HG03520 (cell line): Measurements from ENCODE around the gene FKBP5.
"Not testable (repeated sequence)": the region's sequence is repeated elsewhere in the genome, so short reads cannot be mapped to it uniquely, and the experiment has no call there.

Source experiments
- ATAC-seq: cut with Tn5 transposase; IDR thresholded peaks from one replicate; pipeline ENCODE4 v1.9.1; 2021; ENCODE audit warnings: mild to moderate bottlenecking, moderate library complexity; ENCODE audit not compliant: unreplicated experiment

FKBP5 gene

DNA sequence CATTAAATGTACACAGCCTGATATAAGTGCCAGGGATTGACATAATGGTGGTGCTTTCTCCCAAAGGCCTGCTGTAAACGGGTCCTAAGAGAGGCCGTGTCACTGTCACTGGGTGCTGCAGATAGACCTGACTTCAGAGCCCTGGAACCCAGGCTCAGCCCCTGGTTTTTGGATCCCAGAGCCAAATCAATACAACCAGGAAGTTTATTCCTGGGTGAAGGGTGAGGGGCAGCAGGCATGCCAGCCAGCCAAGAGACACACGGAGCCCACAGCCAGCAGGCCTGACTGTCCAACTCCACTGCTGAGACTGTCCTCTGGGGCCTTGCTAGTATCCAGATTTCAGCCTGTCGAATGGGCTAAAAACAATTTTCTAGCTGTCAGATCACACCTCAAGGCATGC is 35.3 kb upstream of the FKBP5 start:
- no peak for ATAC-seq

DNA sequence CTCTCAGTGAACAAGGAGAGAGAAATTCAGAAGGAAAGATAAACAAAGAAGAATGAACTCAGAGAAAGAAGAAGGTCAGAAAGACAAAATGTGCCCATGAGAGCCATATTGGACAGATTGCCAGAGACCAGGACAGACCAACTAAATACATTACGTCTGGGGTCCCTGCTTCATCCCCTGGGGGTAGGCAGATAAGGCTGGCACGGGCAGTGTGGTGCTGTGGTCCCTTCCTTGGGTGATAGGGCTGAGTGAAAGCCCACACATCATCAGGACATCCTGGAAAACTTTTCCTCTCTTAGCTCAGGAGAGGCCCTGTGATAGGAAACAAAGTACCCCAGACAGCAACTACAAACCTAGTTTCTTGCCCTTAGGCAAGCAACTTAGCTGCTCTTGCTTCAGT is 34.9 kb upstream of the FKBP5 start:
- no peak for ATAC-seq

DNA sequence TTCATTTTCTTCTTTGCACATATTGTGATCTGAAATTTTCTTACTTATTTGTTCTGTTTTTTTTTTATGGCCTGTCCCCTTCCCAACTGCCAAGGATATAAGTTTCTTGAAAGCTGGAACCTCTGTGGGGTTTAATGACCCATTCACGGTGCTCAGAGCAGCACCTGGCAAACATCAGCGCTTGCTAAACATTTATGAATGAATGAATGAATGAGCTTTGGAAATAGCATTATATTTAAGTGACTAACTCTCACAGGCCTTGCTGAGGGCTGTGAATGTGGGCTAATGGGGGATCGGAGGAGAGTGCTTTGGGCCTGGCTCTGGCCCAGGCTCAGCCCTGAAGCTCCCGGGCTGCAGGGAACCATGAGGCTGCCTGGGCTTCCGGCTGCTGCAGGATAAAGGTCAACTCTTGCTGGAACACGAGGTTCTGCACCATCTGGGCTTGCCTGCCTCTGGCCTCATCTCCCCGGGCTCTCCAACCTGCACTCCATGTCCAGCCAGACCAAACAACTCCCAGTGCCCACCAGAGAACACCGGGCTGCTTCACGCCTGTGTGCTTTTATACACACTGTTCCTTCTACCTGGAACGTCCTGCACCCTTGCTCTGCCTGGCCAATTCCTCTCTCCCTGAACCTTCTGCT is 33.5 kb upstream of the FKBP5 start:
- no peak for ATAC-seq

DNA sequence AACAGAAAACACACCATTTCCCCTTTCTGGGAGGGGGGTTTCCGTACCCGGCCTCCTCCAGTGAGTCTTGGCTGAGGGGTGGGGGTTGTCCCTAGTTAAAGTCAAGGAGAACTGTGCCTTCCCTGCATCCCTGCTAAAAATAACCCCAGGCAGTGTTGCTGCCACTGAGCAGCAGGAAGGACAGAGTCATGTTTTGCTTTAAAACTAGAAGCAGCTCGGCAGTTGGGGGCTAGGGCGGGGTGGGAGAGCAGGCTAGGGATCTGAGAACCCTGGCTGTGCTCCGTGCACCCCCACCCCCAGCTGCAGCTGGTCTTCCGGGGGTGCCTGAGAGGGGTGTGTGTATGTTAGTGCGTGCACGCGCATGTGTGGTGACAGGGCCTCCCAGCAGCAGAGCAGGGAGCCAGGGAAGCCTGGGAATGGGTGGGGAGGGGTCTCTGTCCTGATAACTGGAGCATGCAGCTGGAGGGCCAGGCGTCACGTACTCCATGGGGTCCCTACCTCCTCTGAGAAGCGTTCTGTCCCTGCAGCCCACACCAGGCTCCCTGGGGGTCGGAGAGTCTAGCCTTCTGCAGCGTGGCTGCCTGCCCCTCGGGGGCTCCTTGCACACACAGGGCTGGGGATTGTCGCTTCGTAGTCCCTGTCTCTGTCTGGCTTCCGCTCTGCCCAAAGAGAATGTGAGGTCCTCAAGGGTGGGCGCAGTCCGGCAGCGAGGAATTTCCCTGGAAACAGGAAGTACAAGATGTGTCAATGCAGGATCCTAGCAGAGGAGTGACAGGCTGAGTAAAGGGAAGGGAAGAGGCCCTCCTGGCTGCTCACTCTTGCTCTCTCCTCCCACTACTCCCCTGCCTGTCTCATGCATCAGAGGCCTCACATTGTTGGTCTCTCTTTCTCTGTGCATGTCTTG is 31.4 kb upstream of the FKBP5 start:
- no peak for ATAC-seq

DNA sequence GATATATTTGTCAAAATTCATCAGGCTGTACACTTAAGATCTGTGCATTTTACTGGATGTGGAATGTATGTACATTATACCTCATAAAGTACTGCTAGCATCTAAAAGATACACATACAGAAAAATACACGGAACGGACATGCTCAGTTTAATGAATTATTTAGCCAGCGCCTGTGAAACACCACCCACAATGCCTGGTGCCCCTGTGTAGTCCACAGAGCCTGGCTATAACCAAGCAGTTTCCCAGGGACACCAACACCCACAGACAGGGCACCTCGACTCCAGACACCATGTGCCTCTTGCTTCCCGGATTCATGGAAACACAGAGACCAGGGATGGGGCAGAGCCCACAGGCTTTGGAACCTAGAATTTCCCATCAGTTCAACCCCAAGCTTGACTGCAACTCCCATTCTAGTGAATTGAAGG is 30.7 kb upstream of the FKBP5 start:
- no peak for ATAC-seq

DNA sequence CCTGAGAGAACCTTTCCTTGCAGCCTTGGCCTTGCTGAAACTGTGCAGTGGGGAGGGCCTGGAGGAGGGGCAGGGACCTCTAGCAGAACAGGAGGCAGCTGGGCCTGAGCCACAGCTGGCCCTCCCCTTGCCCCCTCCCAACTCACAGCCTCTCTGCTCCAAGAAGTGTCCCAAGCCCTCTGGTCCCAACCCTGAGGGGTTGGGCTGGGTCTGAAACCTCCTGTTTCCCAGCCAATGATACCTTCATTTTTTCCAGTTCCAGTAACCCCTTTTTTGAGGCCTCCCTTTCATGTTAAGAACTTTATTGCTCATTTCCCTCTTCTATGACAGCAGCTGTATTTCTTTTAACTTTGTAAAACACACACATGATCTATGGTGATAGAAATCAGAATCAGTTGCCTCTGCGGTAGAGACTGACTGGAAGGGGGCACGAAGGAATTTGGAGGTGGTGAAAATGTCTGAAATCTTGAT is 30.2 kb upstream of the FKBP5 start:
- ATAC-seq = no peak

DNA sequence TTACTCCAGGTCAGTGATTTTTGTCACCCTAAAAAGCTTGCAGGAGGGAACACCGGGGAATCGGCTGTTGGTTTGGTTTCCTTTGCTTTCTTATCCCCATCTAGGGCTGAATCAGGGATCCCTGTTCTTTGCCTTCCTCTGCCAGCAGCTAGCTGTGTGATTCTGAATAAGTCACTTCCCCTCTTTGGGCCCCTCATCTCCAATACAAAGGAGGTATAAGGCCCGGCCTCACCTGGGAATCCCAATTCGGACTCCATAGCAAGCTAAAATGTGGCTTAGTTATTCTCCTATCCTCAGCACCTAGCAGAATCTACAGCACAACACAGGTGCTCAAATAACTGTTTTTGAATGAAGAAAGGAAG is 29.6 kb upstream of the FKBP5 start:
- ATAC-seq = no peak

DNA sequence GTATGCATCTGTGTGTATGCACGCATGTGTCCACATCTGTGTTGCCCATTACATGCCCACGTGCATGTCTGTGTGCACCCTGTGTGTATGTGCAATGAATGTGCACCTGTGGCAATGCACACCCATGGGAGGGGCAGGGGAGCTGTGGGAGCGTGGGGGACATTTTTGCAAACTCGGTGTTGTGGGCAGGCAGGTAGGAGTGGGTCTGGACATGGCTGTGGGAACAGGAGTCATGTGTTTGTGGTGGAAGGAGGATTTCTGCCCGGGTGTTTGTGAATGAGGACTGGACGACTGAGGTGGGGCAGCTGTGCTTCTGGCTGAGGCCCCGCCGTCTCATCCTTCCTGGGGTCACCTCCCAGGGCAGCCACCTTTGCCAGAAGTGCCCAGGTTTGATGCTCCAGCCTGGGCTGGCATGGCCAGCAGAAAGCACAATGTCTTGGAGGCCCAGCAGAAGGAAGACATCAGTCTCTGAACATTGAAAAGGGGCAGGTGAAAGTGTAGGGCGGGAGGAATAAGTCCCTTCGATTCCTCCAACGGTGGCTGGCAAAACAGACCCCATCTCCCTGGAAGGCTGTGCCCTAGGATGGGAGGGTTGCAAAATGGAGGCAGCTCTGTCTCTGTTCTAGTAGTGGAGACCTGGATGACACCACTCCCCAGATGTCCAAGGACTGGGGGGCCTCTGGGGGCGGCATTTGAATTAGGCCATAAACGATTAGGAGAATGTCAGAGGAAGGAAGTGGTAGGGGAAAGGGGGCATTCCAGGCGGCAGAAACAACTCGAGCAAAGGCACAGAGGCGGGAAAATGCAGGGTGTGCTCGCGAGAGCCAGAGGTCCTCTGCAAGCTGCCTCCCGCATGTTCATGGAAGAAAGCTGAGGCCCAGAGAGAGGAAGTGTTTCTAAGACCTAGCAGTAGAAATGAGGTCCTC is 29.0 kb upstream of the FKBP5 start:
- ATAC-seq = no peak

DNA sequence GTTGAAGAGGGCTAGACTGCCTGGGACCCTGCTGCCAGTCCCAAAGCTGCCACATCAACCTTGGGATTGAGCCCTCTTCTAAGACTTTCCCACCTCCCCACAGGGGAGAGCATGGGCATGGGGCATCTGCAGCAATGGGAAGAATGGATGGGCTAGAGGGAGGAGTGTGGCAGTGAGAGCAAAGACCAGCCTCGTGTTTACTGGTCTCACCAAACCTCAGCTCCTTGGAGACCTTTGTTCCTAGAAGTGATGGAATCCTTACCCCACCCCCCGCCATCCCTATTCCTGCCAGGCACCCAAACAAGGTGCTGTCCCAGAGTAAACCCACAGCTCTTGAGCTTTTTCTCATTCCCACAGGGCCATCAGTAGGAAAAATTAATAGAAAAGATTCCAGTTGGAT is 28.1 kb upstream of the FKBP5 start:
- no peak for ATAC-seq

DNA sequence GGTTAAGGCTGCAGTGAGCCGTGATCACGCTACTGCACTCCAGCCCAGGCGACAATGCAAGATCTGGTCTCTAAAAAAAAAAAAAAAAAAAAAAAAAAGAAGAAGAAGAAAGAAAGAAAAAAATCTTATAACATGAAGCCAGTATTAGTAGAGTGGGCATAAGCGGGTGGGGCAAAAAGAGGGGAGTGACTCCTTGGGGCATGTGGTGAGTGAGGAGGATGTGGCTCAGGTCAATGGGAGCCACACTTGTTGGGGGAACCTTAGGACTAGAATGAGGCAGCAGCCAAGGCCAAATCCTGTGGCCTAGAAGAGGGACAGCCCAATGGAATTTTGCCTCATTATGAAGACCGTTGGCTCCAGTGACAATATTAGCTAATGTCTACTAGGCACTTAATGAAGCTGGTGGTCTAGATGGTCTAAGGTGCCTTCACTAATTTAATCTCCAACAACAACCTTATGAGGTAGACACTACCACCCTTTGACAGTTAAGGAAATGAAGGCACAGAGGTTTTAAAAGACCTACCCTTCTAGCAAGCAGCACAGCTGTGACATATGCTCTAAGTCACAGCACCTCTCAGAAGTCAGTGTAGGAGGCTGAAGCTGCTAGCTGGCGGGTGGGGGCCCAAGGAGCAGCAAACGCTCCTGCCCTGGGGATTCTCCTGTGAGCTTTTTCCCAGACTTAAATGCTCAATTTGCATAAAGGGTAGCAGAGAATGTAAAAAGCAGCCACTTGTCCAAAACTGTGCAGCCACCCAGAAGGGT is 24.5 kb upstream of the FKBP5 start:
- ATAC-seq = no peak

DNA sequence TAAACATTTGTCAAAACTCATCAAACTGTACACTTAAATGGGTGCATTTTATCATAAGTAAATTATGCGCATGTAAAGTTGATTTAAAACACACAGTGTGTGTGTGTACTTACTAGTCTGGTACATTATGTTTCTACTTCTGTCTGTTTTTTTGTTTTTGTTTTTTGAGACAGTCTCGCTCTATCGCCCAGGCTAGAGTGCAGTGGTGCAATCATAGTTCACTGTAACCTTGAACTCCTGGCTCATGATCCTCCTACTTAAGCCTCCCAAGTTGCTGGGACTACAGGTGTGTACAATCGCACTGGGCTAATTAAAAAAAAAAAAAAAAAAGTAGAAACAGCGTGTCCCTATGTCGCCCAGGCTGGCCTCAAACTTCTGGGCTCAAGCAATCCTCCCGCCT is 23.0 kb upstream of the FKBP5 start:
- no peak for ATAC-seq

DNA sequence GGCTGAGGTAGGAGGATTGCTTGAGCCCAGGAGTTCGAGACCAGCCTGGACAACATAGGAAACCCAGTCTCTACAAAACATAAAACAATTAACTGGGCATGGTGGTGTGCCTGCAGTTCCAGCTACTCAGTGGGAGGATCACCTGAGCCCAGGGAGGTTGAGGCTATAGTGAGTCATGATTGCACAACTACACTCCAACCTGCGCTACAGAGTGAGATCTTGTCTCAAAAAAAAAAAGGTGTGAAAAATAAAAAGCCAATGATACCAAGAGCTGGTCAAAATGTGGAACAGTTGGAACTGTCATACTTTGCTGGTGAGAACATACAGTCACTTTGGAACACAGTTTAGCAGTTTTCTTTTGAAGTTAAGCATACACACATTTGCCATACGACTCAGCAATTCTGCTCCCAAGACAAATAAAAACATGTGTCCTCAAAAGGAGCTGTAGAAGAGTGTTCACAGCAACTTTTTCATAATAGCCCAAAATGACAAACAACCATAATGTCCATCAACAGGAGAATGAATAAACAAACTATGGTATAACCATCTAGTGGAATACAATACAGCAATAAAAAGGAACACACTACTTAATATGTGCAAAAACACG is 21.6 kb upstream of the FKBP5 start:
- no peak for ATAC-seq

DNA sequence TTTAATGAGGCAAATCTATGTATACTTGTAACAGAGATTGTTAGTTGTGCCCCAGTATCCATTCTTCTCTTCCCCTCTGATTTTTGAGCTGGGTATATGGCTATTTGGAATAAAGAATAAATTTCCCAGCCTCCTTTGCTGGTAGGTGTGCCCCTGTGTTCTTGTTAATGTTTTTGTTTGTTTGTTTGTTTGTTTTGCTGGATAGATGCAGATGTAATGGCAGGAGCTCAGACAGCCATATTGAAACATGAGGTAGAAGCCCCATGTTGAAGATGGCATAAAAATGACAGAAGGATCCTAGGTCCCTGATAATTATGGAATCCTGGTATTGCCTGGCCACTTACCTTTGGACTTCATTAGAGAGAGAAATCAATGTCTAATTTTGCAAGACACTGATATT is 19.9 kb upstream of the FKBP5 start:
- no peak for ATAC-seq

DNA sequence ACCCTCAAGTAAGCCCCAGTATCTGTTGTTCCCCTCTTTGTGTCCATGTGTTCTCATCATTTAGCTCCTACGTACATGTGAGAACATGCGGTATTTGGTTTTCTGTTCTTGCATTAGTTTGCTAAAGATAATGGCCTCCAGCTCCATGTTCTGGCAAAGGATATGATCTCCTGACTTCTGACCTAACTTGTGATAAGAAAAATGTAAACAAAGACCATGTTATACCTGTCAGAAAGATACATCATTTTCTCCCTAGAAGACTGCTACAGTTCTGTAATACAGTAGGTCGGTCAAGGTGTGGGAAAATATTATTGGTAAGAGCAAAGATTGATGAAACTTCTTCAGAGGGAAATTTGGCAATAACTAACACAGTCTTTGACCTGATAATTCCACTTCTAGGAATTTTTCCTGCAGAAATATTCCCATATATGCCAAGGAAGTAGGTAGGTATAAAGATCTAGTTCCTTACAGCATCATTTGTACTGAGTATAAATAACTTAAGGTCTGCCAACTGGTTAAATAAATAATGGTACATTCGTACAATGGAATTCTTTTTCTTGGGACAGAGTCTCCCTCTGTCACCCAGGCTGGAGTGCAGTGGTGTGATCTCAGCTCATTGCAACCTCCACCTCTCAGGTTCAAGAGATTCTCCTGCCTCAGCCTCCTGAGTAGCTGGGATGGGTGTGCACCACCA is 19.1 kb upstream of the FKBP5 start:
- no peak for ATAC-seq

DNA sequence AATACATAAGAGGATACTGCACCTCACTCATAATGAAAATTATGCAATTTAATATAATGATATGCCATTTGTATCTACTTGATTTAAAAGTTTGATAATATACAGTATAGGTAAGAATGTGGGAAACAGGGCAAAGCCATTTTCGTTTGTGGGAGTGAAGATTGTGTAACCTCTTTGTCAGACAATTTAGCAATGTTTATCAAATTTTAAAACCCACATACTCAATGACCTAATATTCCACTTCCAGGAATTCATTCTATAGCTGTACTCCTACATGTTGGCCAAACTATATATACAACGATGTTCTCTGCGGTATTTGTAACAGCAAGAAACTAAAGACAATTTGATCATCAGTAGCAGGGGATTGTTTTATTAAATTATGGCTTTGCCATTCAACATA is 17.8 kb upstream of the FKBP5 start:
- no peak for ATAC-seq

DNA sequence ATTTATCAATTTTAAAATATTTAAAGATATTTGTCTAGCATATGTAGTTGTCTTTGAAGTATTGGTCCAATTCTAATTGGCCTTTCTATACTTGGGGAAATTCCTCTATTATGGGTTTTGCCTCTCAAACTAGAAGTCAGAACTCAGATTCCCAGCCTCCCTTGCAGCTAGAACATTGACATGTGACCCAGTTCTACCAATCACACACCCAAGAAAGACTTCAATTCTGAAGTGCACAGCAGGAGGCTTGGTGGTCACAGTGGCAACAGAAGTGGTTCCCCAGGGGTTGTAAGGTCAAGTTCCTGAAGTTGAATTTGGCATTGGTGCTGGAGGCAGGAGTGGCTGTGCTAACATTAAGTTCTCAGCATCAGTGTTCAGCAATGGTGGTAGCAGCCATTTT is 14.8 kb upstream of the FKBP5 start:
- ATAC-seq = no peak

DNA sequence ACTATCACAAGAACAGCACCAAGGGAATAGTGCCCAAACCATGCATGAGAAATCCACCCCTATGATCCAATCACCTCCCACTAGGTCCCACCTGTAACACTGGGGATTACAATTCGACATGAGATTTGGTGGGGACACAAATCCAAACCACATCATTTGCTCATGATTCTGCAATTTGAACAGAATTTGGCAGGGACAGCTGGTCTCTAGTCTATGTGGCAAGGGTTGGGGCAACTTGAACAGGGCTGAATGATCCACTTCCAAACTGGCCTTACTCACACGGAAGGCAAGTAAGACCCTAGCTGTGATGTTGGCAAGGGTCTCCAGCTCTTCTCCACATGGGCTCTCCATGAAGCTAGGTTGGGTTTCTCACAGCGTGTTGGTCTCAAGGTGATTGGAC is 10.1 kb upstream of the FKBP5 start:
- no peak for ATAC-seq

DNA sequence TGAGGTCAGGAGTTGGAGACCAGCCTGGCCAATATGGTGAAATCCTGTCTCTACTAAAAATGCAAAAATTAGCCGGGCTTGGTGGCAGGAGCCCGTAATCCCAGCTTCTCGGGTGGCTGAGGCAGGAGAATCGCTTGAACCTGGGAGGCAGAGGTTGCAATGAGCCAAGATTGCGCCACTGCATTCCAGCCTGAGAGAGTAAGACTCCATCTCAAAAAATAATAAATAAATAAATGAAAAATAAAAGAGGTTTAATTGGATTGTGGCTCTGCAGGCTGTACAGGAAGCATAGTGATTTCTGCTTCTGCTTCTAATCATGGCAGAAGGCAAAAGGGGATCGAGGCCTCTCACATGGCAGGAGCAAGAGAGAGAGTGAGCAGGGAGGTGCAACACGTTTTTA is 9.7 kb upstream of the FKBP5 start:
- ATAC-seq = not testable (repeated sequence)

DNA sequence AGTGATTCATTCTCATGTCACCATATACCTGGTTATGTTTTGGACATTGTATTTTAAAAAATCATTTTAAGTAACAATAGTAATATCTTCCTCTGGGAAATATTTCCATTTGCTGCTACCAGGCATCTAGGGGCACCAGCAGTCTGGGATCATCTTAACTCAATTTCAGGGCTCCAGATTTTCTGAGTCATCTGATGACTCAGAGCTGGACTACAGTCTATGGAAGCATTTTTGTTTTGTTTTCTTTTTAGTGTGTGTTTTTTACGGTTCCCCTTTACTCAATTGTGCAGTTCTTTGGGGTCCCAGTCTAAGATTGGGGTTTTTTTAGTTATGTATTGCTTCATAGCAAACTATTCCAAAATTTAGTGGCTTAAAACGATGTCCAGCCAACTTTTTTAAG is 5.7 kb upstream of the FKBP5 start:
- ATAC-seq = no peak
